Rectal smooth muscle tissue (tissue), 1 donor: ENCODE data around the gene NDUFA8.

ENCODE experiments used
- H3K27ac ChIP-seq: one replicate; pipeline ENCODE4 v1.7.0; 2013; ENCODE audit warnings: low read depth, low read length, inconsistent platforms
- H3K27me3 ChIP-seq: one replicate; pipeline ENCODE4 v1.7.0; 2013; ENCODE audit warnings: low read length; ENCODE audit not compliant: control insufficient read depth, insufficient read depth
- H3K36me3 ChIP-seq: one replicate; pipeline ENCODE4 v1.7.0; 2013; ENCODE audit warnings: low read length; ENCODE audit not compliant: control insufficient read depth, insufficient read depth
- H3K4me1 ChIP-seq: one replicate; pipeline ENCODE4 v1.7.0; 2013; ENCODE audit warnings: low read length; ENCODE audit not compliant: control insufficient read depth, insufficient read depth
- H3K4me3 ChIP-seq: one replicate; pipeline ENCODE4 v1.7.0; 2013; ENCODE audit warnings: low read length
- H3K9ac ChIP-seq: one replicate; pipeline ENCODE4 v1.7.0; 2013; ENCODE audit warnings: low read length

The NDUFA8 gene

GRCh38 chr9:122112238-122112637 is 47.3 kb downstream of the NDUFA8 start:
- peaks cover 10% of the 10 kb centered on the region for H3K4me1 ChIP-seq
- H3K4me3 ChIP-seq: no peak overlapping the region
- no peaks in the 10 kb centered on the region for H3K36me3 ChIP-seq
- H3K9ac ChIP-seq: no peak overlapping the region
- no peaks in the 10 kb centered on the region for H3K27me3 ChIP-seq
- H3K27ac ChIP-seq: no peak overlapping the region

- peaks cover 17% of the 10 kb centered on the region for H3K4me1 ChIP-seq
- H3K27me3 ChIP-seq: no peaks in the 10 kb centered on the region
- no peaks in the 10 kb centered on the region for H3K36me3 ChIP-seq
- no peak overlapping the region for H3K4me3 ChIP-seq
- H3K9ac ChIP-seq: no peak overlapping the region
- H3K27ac ChIP-seq: no peak overlapping the region
These were observed 48.0 kb downstream of the NDUFA8 start for GRCh38 chr9:122111413-122112085.

GRCh38 chr9:122110100-122110833 is 49.3 kb downstream of the NDUFA8 start:
- Histone ChIP-seq H3K36me3 (no peaks in the 10 kb centered on the region), H3K4me3 (no peak overlapping the region)

GRCh38 chr9:122109035-122109813 is 50.4 kb downstream of the NDUFA8 start:
- Histone ChIP-seq H3K36me3 (no peaks in the 10 kb centered on the region), H3K4me3 (no peak overlapping the region), H3K27me3 (no peaks in the 10 kb centered on the region), H3K9ac (no peak overlapping the region), H3K27ac (no peak overlapping the region), H3K4me1 (peaks cover 21% of the 10 kb centered on the region)

More at GRCh38 chr9:122110100-122110833, 49.3 kb downstream of the NDUFA8 start:
- no peak overlapping the region for H3K9ac ChIP-seq
- H3K27me3 ChIP-seq: no peaks in the 10 kb centered on the region
- peaks cover 21% of the 10 kb centered on the region for H3K4me1 ChIP-seq
- H3K27ac ChIP-seq: no peak overlapping the region

DNA sequence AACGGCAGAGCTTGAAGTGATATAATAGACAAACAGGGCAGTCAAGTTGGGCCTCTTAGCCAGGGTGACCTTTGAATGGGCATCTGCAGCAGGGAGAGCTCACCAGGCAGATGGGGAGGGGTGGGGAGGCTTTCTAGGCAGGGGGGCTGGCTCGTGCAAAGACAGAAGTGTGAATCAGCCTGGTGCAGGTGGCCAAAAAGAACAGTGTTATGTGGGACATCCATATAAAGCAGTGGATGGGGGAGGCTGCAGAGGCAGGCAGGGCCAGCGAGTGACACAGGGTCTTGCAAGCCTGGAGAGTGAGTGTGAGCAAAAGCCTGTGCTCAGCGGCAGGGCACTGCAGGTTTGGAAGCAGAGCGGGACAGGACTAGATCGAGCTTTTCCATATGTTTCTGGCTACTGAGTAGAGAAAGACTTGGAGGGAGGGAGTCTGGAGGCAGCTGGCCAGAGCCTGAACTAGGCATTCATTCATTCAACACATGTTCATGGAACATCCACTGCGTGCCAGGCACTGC is 52.2 kb downstream of the NDUFA8 start:
- peak overlapping the region; percentile 88 for H3K27ac ChIP-seq
- no peaks in the 10 kb centered on the region for H3K36me3 ChIP-seq
- H3K4me1 ChIP-seq: peaks cover 21% of the 10 kb centered on the region
- no peaks in the 10 kb centered on the region for H3K27me3 ChIP-seq
- no peak overlapping the region for H3K4me3 ChIP-seq
- H3K9ac ChIP-seq: no peak overlapping the region

GRCh38 chr9:122106576-122106975 is 53.0 kb downstream of the NDUFA8 start:
- Histone ChIP-seq H3K27ac (peak overlapping the region; percentile 88), H3K36me3 (no peaks in the 10 kb centered on the region), H3K4me1 (peaks cover 21% of the 10 kb centered on the region), H3K4me3 (no peak overlapping the region), H3K27me3 (no peaks in the 10 kb centered on the region), H3K9ac (no peak overlapping the region)

DNA sequence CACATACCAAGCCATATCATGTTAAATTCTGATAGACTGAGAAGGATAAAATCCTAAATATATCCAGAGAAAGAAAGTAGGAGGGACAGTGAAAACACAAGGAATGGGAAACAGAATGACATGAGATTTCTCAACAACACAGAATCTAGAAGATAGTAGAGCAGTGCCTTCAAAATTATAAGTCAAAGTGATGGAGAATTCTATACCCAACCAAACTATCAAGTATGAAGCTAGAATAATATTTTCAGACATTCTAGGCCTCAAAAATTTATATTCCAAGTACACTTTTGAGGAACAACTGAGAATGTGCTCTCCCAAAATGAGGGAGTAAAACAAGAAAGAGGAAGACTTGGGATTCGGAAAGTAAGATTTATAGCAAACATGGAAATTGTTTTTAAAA is 55.6 kb downstream of the NDUFA8 start:
- Histone ChIP-seq H3K36me3 (no peaks in the 10 kb centered on the region), H3K4me1 (peaks cover 21% of the 10 kb centered on the region), H3K9ac (no peak overlapping the region), H3K4me3 (no peak overlapping the region), H3K27ac (no peak overlapping the region), H3K27me3 (no peaks in the 10 kb centered on the region)

DNA sequence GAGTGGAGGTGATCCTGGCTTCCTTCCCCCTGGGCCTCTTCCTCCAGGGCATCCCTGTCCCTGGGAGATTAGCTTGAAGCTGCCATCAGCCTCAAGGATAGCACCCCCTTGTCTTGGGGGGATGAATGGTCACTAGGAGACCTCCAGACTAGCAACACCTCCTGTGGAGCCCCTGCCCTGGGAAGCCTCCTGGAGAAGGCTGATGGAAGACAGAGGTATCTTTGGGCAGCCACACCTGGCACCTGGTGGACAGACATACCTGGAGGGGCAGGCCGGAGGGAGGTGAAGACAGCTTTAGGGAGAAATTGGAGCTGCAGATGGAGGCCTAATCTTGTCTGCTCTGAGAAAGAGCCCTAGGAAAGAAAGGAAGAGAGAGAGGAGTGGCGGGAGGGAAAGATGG is 57.4 kb downstream of the NDUFA8 start:
- peaks cover 11% of the 10 kb centered on the region for H3K4me1 ChIP-seq
- H3K27me3 ChIP-seq: no peaks in the 10 kb centered on the region
- H3K9ac ChIP-seq: no peak overlapping the region
- H3K27ac ChIP-seq: no peak overlapping the region
- H3K4me3 ChIP-seq: no peak overlapping the region
- no peaks in the 10 kb centered on the region for H3K36me3 ChIP-seq

DNA sequence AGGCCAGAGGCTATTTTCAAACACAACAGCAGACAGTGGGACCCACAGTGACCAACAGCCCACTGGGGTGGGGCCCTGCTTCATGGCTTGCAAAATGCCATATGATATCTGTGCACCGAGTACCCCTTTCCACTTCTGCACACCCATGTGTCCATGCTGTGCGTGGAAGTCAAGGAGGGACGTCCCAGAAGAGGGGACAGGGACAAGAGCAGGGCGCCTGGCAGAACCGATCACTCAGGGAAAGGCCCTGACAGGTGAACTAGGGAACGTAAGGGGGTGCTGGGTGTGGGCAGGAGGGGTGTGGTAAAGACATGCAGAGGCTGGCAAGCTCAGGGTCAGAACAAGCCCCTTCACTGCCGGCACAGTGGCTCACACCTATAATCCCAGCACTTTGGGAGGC is 58.8 kb downstream of the NDUFA8 start:
- H3K27ac ChIP-seq: no peak overlapping the region

DNA sequence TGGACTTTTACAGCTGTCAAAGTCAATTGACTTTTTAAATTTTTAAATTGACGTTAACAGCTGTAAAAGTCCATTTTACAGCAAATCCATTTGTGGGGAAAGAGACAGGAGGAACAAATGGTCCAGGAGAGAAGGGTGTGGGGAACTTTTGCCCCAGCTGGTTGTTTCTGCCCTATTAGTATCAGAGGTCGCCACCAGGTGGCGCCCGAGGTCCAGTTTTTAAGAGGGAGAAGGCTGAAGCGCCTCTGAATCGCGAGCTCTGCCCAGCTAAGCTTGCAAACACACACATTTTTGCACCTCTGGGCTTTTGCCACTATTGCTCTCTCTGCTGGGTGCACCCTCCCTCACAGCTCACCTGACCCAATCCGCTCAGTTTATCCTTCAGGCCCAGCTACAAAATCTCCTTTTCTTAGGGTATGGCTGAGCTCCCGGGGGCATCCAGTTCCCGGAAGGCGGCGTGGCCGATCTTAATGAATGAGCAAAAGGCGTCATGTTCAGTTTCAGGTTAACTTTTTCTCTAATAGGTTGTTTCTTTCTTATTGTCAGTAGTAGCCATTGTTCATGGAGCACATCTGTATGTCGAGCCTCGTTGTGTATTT is 60.2 kb downstream of the NDUFA8 start:
- no peak overlapping the region for H3K9ac ChIP-seq
- no peaks in the 10 kb centered on the region for H3K27me3 ChIP-seq
- no peaks in the 10 kb centered on the region for H3K36me3 ChIP-seq
- H3K27ac ChIP-seq: no peak overlapping the region
- H3K4me1 ChIP-seq: no peaks in the 10 kb centered on the region
- no peak overlapping the region for H3K4me3 ChIP-seq

More for the DNA sequence above, 58.8 kb downstream of the NDUFA8 start:
- Histone ChIP-seq H3K4me3 (no peak overlapping the region), H3K36me3 (no peaks in the 10 kb centered on the region), H3K4me1 (no peaks in the 10 kb centered on the region), H3K27me3 (no peaks in the 10 kb centered on the region), H3K9ac (no peak overlapping the region)

DNA sequence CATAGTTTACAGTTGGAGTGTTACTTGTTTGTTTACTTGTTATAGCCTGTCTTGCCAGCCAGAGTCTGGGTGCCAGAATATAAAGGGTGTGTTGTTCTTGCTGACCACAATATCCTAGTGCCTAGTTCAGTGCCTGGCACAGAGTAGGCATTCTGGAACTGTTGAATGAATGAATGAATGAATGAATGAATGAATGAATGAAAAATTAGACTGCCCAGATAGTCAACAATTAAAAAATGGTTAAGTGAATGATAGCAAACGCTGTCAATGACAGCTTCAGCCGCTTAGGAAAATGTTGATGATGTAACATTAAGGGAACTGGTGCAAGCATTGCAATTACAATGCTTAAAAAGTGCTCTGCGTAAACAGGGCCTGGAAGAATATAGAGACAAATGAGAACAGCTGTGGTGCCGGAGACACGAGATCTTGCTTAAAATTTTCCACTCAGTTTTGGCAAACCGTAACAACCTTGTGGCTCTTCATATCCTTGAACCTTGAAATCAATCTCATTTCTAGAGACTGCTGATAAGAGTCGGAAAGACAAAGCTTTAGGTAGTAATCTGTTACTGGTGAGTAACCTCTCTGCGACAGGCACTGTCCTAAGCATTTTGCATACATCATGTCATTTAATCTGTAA is 61.8 kb downstream of the NDUFA8 start:
- Histone ChIP-seq H3K27ac (no peak overlapping the region), H3K9ac (no peak overlapping the region), H3K27me3 (no peaks in the 10 kb centered on the region), H3K4me1 (no peaks in the 10 kb centered on the region), H3K36me3 (no peaks in the 10 kb centered on the region), H3K4me3 (no peak overlapping the region)
